ENCODE results near the gene ONECUT1.

- TF ChIP-seq EP300 (IDR thresholded peaks at IDR 0.05) (no peak), CTCF (IDR thresholded peaks at IDR 0.05) (no peak)
Observed at GRCh38 chr15:52751522-52751921, 38.6 kb downstream of the ONECUT1 start.

Data from esophagus muscularis mucosa (tissue), 3 donors.